Thyroid gland (tissue), 4 donors: ENCODE data around the gene SPG7. TPM values are rescaled to one million over a fixed set of nuclear protein-coding genes. Genes with fewer than 3 reads are reported as not detected.

Experiments
- DNase-seq, 2 donors: peaks; one replicate each; pipeline ENCODE4 v3.0.0-alpha.2; 2019
- H3K27ac ChIP-seq, 3 donors: fragments of 200-600 bp; sonication (generic); 1 replicate in 2 of 3; 2 replicates in 1 of 3; pipeline ENCODE4 v1.5.1; 2016 to 2019; ENCODE audit warnings: mild to moderate bottlenecking in 1 of 3, moderate library complexity in 1 of 3
- H3K27me3 ChIP-seq: fragments of 200-600 bp; sonication (generic); one replicate; pipeline ENCODE4 v1.5.1; 2019
- H3K36me3 ChIP-seq, 2 donors: fragments of 200-600 bp; sonication (generic); one replicate each; pipeline ENCODE4 v1.5.1; 2016 to 2019
- H3K4me1 ChIP-seq, 2 donors: fragments of 200-600 bp; sonication (generic); one replicate each; pipeline ENCODE4 v1.5.1; 2017 to 2019
- H3K4me3 ChIP-seq, 3 donors: fragments of 200-600 bp; sonication (generic); replicated peaks in 1 of 3; 1 replicate in 2 of 3; 2 replicates in 1 of 3; pipeline ENCODE4 v1.5.1; 2016; ENCODE audit warnings: mild to moderate bottlenecking in 1 of 3
- H3K9me3 ChIP-seq: fragments of 200-600 bp; sonication (generic); one replicate; pipeline ENCODE4 v1.5.1; 2017
- CTCF ChIP-seq, 6 experiments: fragments of 200-600 bp in 3 of 6; fragments of 450-650 bp in 3 of 6; sonication (generic) in 3 of 6; IDR thresholded peaks; one replicate each; pipeline ENCODE4 v1.5.1; 2016 to 2019; ENCODE audit warnings: antibody characterized with exemption in 6 of 6, mild to moderate bottlenecking in 2 of 6, inconsistent platforms in 1 of 6, moderate library complexity in 1 of 6
- POLR2A ChIP-seq, 2 donors: fragments of 450-650 bp; IDR thresholded peaks; one replicate each; pipeline ENCODE4 v1.6.1; 2017; ENCODE audit warnings: antibody characterized with exemption in 2 of 2, mild to moderate bottlenecking in 2 of 2, moderate library complexity in 1 of 2
- WGBS, 2 donors: methylation state at CpG; one replicate each; pipeline ENCODE4 v1.1.5; 2017; 5-methylcytosine and 5-hydroxymethylcytosine counted together
- intact Hi-C: fragments of 100-400 bp; cut with DNase I; formaldehyde crosslinking; loops from one replicate; pipeline ENCODE4 v1.15.1; 2023
- total RNA-seq, 4 donors: library from RNA; depleted of rRNA; stranded (reverse); fragments of >200 nt; gene quantifications; one replicate each; pipeline ENCODE4 v1.2.3, GENCODE V29; 2016

Gene SPG7
- total RNA-seq, 4 donors from 2014 or later: 218 to 392 (median 285) TPM

- Histone ChIP-seq H3K27ac (no peak overlapping the region), H3K4me1 (peaks cover 21 to 31% of the 10 kb centered on the region in 2 donors), H3K9me3 (no peaks in the 10 kb centered on the region), H3K4me3 (no peak overlapping the region), H3K36me3 (no peaks in the 10 kb centered on the region), H3K27me3 (no peaks in the 10 kb centered on the region)
- TF ChIP-seq POLR2A (IDR thresholded peaks at IDR 0.05) (no peak), CTCF (IDR thresholded peaks at IDR 0.05) (no peak)
- DNase-seq: no peak
- 70 to 71% methylated on average over 14 of the region's 14 CpGs for WGBS, 2 donors
- intact Hi-C loops: no loop called here
Observed at GRCh38 chr16:89482150-89482816, 25.9 kb upstream of the SPG7 start.

- 83 to 85% methylated on average over 5 of the region's 5 CpGs for WGBS, 2 donors
- no peaks in the 10 kb centered on the region for H3K36me3 ChIP-seq
- intact Hi-C loops: no loop called here
- peaks cover 25 to 32% of the 10 kb centered on the region in 2 donors for H3K4me1 ChIP-seq
- no peak for TF ChIP-seq POLR2A (IDR thresholded peaks at IDR 0.05)
- TF ChIP-seq CTCF (IDR thresholded peaks at IDR 0.05): no peak
- DNase-seq: no peak
- H3K9me3 ChIP-seq: no peaks in the 10 kb centered on the region
- no peak overlapping the region for H3K4me3 ChIP-seq
- no peak overlapping the region for H3K27ac ChIP-seq
- no peaks in the 10 kb centered on the region for H3K27me3 ChIP-seq
Observed at GRCh38 chr16:89482817-89483205, 25.4 kb upstream of the SPG7 start.

- intact Hi-C loops: no loop called here
- WGBS, 2 donors: 87 to 91% methylated on average over 5 of the region's 5 CpGs
- no peak for DNase-seq
- no peak overlapping the region for H3K27ac ChIP-seq
- H3K9me3 ChIP-seq: no peaks in the 10 kb centered on the region
- TF ChIP-seq POLR2A (IDR thresholded peaks at IDR 0.05) (no peak), CTCF (IDR thresholded peaks at IDR 0.05) (no peak)
- H3K4me1 ChIP-seq: peaks cover 27 to 36% of the 10 kb centered on the region in 2 donors
- H3K4me3 ChIP-seq: no peak overlapping the region
- H3K36me3 ChIP-seq: no peaks in the 10 kb centered on the region
- H3K27me3 ChIP-seq: no peaks in the 10 kb centered on the region
Observed at GRCh38 chr16:89484041-89484501, 24.1 kb upstream of the SPG7 start.

GRCh38 chr16:89484923-89485679 lies 23.1 kb upstream of the SPG7 start:
- Histone ChIP-seq H3K27ac (no peak overlapping the region), H3K4me1 (peaks cover 27 to 36% of the 10 kb centered on the region in 2 donors), H3K4me3 (no peak overlapping the region), H3K36me3 (no peaks in the 10 kb centered on the region), H3K9me3 (no peaks in the 10 kb centered on the region), H3K27me3 (no peaks in the 10 kb centered on the region)
- 72 to 77% methylated on average over 11 of the region's 11 CpGs for WGBS, 2 donors
- intact Hi-C loops: no loop called here
- DNase-seq: no peak
- TF ChIP-seq CTCF (IDR thresholded peaks at IDR 0.05) (no peak), POLR2A (IDR thresholded peaks at IDR 0.05) (no peak)

GRCh38 chr16:89485701-89486246 lies 22.4 kb upstream of the SPG7 start:
- Histone ChIP-seq H3K9me3 (no peaks in the 10 kb centered on the region), H3K36me3 (no peaks in the 10 kb centered on the region), H3K27me3 (no peaks in the 10 kb centered on the region), H3K4me1 (peaks cover 27 to 36% of the 10 kb centered on the region in 2 donors), H3K27ac (no peak overlapping the region), H3K4me3 (no peak overlapping the region)
- 44 to 49% methylated on average over 4 of the region's 4 CpGs for WGBS, 2 donors
- no peak for TF ChIP-seq CTCF (IDR thresholded peaks at IDR 0.05)
- TF ChIP-seq POLR2A (IDR thresholded peaks at IDR 0.05): no peak
- no peak for DNase-seq
- intact Hi-C loops: no loop called here
